Activated CD4-positive, alpha-beta T cell treated with anti-CD3 and anti-CD28 coated beads, Interleukin-2, amount 10 ng/mL, durations not matched to agents 7 days and 5 days (primary cell): Measurements from ENCODE around the gene FOXJ3. TPM values are rescaled to one million over a fixed set of nuclear protein-coding genes. Genes with fewer than 3 reads are reported as not detected.

Source experiments
- CTCF ChIA-PET: fragments of 350-600 bp; sonication (Branson Sonifier 250); formaldehyde crosslinking; loops from one replicate; lab custom pipeline; 2021; ENCODE audit warnings: antibody characterized with exemption; lab: Charles Lee
- POLR2A ChIA-PET: fragments of 350-600 bp; sonication (Branson Sonifier 250); formaldehyde crosslinking; loops from one replicate; lab custom pipeline; 2021; ENCODE audit warnings: antibody characterized with exemption; lab: Charles Lee
- DNase-seq: peaks from one replicate; pipeline ENCODE4 v3.0.0-alpha.2; 2020
- H3K27ac Mint-ChIP-seq: one replicate; pipeline ENCODE4 v1.8.0; 2021; ENCODE audit warnings: mild to moderate bottlenecking, moderate library complexity, mixed read lengths
- H3K27me3 Mint-ChIP-seq: one replicate; pipeline ENCODE4 v1.8.0; 2021; ENCODE audit warnings: mixed read lengths
- H3K36me3 Mint-ChIP-seq: one replicate; pipeline ENCODE4 v1.8.0; 2021; ENCODE audit warnings: low read depth, mixed read lengths
- H3K4me1 Mint-ChIP-seq: one replicate; pipeline ENCODE4 v1.8.0; 2021; ENCODE audit warnings: mixed read lengths
- H3K4me3 Mint-ChIP-seq: one replicate; pipeline ENCODE4 v1.8.0; 2021; ENCODE audit warnings: mild to moderate bottlenecking, moderate library complexity, mixed read lengths
- H3K9me3 Mint-ChIP-seq: one replicate; pipeline ENCODE4 v1.8.0; 2021; ENCODE audit warnings: mixed read lengths
- total RNA-seq, 2 experiments: library from RNA; stranded (reverse); gene quantifications; one replicate each; pipeline ENCODE4 v1.2.3, GENCODE V29; 2021

The FOXJ3 gene
- total RNA-seq, 2 experiments from 2014 or later: 46.5 to 56.0 TPM

DNA sequence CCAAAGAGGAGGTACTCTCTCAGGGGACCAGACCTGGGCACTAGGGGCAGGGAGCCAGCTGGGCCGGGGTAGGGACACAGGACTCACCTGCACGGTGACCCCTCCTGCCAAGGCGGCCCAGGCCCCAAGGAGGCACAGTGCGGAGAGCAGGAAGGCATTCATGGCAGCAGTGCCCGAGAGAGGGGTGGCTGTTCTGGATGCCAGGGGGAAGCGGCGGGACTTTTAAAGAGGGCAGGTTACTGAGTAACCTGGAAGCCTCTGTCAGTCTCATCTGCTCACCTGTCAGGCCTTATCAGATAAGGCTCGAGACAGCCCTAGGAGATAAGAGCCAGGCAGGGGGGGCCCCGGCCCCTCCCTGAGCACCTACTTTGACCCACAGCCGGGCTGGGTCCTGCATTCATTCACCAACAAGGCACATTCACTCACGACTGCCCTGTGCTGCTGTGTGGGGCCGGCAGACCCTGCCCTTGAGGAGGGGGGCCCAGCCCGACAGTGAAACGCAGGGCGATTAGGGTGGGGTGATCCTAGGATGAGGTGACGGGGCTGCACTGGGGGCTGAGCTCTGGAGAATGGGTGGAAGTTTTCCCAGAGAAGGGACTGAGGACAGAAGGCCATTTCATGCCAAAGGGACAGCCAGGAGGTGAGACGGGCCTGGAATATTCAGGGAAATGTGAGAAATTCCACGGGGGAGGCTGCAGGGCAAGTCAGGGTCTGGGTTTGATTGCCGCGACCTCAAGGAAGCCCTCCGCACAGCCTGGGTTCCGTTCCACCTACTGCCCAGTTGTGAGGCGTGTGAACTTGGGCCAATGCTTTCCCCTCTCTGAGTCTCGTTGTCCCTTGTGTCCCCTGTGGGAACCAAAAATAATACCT is 170.2 kb downstream of the FOXJ3 start, which contains the start of gene GUCA2A:
Gene GUCA2A (minus strand): TSS at position 195 of the 870 bp plus-strand sequence. CDS start 33 bp downstream, at position 162.
- Mint-ChIP-seq H3K27ac (no peak within 1 kb of the TSS), H3K4me3 (no peak within 1 kb of the TSS), H3K27me3 (peaks cover 13% of the 10 kb centered on the region), H3K4me1 (no peaks in the 10 kb centered on the region), H3K9me3 (peaks cover 14% of the 10 kb centered on the region), H3K36me3 (peaks cover 6% of the 10 kb centered on the region)
- ChIA-PET POLR2A (no interaction called here), CTCF (interaction anchor here (0.6 to 1.9 kb wide), 2 partner anchors 9 to 16 kb away, joined by 3 to 6 read pairs; no protein-coding TSS in a partner anchor)
- DNase-seq: no peak

DNA sequence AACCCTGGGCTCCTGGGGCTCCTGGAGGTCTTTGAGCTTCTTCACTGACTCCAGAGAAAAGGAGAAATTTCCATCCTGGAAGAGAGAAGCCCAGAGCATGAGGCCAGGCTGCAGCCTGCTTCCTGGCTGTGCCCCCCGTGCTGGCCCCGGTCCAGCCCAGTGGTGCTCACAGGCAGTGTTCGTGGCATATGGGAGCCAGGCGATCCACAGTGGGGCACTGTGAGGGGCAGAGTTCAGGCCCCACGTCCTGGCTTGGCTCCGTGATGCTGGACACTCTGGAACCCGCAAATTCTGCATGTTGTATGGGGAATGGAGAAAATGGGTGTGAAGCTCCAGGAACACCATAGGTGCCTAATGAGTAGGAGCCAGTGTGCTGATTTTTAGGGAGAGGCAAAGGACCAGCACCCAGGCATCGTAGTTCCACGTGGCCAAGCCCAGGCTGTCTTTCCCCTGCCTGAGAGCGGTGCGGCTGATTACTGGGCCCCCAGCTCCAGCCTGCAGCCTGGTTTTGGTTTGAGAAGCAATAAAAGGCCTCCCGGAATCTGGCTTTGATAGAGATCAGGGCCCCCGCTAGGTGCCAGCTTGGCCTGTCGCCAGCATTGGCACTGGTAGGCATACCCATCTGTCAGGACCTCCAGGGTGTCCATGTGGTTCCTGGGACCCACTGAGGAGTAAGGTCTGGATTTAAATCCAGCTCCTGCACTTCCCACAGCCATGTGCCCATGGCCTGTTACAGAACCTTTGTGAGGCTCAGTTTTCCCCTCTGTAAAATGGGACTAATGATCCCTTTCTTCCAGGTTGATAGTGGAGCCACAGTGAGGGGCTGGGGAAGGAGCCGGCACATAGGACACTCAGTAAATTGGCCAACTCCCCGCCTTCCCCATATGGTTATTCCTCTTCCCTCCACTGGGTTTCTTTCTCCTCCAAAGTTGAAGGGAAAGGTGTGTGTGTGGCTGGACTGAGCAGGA is 171.2 kb downstream of the FOXJ3 start:
- Mint-ChIP-seq H3K4me1 (no peaks in the 10 kb centered on the region), H3K36me3 (peaks cover 6% of the 10 kb centered on the region), H3K27me3 (peaks cover 20% of the 10 kb centered on the region), H3K4me3 (no peak overlapping the region), H3K9me3 (peaks cover 14% of the 10 kb centered on the region), H3K27ac (no peak overlapping the region)
- ChIA-PET POLR2A (interaction anchor here (0.5 kb wide), 1 partner anchor 211 kb away, joined by 3 read pairs; no protein-coding TSS in a partner anchor), CTCF (interaction anchor here (0.6 to 1.9 kb wide), 3 partner anchors 9 to 681 kb away, joined by 3 to 6 read pairs (median 3); no protein-coding TSS in a partner anchor)
- no peak for DNase-seq

DNA sequence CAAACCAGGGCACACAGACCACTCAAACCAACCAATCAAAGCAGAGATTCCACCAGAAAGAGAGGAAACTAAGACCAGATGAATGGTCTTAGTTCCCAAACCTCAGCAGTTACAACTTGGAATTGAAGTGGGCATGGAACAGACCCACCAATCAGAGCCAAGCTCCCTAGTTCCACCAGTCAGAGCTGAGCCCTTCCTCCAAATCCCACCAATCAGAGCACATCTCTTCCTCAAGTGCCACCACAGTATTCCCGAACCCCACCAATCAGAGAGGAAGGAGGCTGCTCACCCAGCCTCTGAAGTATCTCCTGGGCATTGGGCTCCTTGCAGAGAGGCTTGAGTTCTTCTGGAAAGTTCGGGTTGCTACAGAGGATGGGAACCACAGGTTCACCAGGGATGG is 171.9 kb downstream of the FOXJ3 start:
- H3K9me3 Mint-ChIP-seq: peaks cover 14% of the 10 kb centered on the region
- CTCF ChIA-PET: no interaction called here

DNA sequence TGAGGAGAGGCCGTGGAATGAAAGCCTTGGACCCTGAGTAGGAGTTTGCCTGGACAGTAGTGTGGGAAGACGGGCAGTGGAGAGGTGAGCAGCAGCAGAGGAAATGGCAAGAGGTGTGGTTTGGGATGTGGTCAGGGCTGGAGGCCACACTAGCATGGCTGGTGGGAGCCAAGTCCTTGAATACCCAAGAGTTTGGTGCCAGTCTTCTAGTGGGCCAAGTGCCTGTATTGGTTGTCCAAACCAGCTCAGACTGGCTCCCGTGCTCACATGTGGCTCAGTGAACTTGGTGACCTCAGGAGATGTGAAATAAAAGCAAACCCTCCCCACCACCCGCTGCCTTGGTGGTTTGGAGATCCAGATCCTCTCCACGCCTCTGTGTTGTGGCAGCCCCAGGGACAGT is 172.9 kb downstream of the FOXJ3 start:
- Mint-ChIP-seq H3K4me1 (peaks cover 7% of the 10 kb centered on the region), H3K9me3 (peaks cover 14% of the 10 kb centered on the region), H3K27ac (no peak overlapping the region), H3K4me3 (no peak overlapping the region), H3K27me3 (peaks cover 20% of the 10 kb centered on the region), H3K36me3 (peaks cover 6% of the 10 kb centered on the region)
- POLR2A ChIA-PET: no interaction called here
- CTCF ChIA-PET: interaction anchor here (1.1 kb wide), 1 partner anchor 10 kb away, joined by 3 read pairs; no protein-coding TSS in a partner anchor
- DNase-seq: no peak

More for the DNA sequence above, 171.9 kb downstream of the FOXJ3 start:
- peaks cover 6% of the 10 kb centered on the region for H3K36me3 Mint-ChIP-seq
- H3K27ac Mint-ChIP-seq: no peak overlapping the region
- POLR2A ChIA-PET: no interaction called here
- no peaks in the 10 kb centered on the region for H3K4me1 Mint-ChIP-seq
- DNase-seq: no peak
- H3K27me3 Mint-ChIP-seq: peaks cover 20% of the 10 kb centered on the region
- H3K4me3 Mint-ChIP-seq: no peak overlapping the region

DNA sequence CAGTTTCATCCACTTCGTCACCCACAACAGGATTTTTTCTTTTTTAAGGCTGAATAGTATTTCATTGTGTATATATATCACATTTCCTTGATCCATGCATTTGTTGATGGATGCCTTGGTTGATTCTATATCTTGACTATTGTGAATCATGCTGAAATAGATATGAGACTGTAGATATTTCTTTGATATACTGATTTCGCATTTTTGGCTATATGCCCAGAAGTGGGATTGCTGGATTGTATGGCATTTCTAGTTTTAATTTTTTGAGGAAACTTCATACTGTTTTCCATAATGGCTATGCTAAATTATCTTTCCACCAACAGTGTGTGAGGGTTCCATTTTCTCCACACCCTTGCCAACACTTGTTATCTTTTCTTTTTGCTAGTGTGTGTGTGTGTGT is 176.8 kb downstream of the FOXJ3 start:
- DNase-seq: no peak
- no peak overlapping the region for H3K27ac Mint-ChIP-seq
- H3K4me1 Mint-ChIP-seq: peaks cover 7% of the 10 kb centered on the region
- H3K9me3 Mint-ChIP-seq: peaks cover 11% of the 10 kb centered on the region
- peaks cover 20% of the 10 kb centered on the region for H3K27me3 Mint-ChIP-seq
- H3K4me3 Mint-ChIP-seq: no peak overlapping the region
- CTCF ChIA-PET: interaction anchor here (1.2 to 1.4 kb wide), 2 partner anchors 15 to 41 kb away, joined by 3 to 5 read pairs; no protein-coding TSS in a partner anchor
- POLR2A ChIA-PET: no interaction called here
- peaks cover 6% of the 10 kb centered on the region for H3K36me3 Mint-ChIP-seq

DNA sequence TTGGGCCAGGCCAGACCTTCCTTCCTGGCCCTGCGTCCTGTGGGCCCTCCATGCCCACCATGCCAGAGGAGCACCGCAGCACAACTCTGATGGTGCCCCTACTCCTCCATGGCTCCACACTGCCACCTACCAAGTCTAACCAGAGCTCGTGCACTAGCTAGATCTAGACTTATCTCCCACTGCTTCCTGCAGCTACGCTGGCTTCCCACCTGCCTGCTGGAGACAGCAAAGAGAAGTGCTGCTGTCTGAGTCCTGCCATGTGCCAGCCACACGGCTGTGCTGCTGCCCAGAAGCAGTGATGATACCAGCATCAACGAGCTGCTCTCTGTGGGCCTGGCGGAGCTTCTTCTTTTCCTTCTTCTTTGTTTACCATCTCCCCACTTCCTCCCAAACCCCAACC is 177.4 kb downstream of the FOXJ3 start:
- Mint-ChIP-seq H3K27me3 (peaks cover 20% of the 10 kb centered on the region), H3K4me1 (peaks cover 7% of the 10 kb centered on the region), H3K27ac (no peak overlapping the region), H3K36me3 (peaks cover 6% of the 10 kb centered on the region), H3K4me3 (no peak overlapping the region), H3K9me3 (peaks cover 11% of the 10 kb centered on the region)
- POLR2A ChIA-PET: interaction anchor here (0.6 kb wide), 1 partner anchor 374 kb away, joined by 3 read pairs; no protein-coding TSS in a partner anchor
- CTCF ChIA-PET: interaction anchor here (1.2 kb wide), 1 partner anchor 41 kb away, joined by 3 read pairs; no protein-coding TSS in a partner anchor
- peak; percentile 21 for DNase-seq

DNA sequence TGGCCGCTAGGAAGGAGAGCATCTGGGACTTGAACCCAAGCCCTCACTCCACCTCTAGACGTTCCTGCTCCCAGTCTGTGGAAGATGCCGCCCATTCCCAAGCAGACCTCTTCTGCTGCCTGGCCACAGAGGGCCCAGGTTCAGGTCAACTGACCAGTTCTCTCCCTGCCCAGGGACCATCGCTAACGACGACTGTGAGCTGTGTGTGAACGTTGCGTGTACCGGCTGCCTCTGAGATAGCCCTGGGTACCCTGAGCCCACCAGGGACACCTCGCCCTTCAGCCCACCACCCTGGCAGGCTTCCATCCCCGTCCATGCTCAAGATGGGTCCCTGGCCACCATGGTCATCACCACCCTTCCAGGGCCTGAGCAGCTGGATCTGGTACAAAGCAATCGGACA is 179.7 kb downstream of the FOXJ3 start:
- CTCF ChIA-PET: interaction anchor here (2.4 kb wide), 1 partner anchor 18 kb away, joined by 12 read pairs; no protein-coding TSS in a partner anchor
- Mint-ChIP-seq H3K36me3 (no peaks in the 10 kb centered on the region), H3K4me1 (peaks cover 7% of the 10 kb centered on the region), H3K9me3 (peaks cover under 1% of the 10 kb centered on the region), H3K27ac (no peak overlapping the region), H3K4me3 (no peak overlapping the region), H3K27me3 (peaks cover 10% of the 10 kb centered on the region)
- DNase-seq: no peak
- POLR2A ChIA-PET: no interaction called here

DNA sequence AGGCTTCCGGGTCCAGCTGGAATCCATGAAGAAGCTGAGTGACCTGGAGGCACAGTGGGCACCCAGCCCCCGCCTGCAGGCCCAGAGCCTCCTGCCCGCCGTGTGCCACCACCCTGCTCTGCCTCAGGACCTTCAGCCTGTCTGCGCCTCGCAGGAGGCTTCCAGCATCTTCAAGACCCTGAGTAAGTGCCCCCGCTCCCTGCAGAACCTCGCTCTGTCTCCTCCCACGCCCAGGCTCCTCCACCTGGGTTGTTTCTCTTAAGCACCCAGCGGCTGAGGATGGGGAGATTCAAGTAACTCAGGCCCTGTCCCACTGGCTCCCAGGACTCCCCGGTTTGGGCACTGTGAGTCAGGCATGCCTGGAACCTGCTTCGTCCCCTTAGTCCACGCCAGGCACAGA is 180.3 kb downstream of the FOXJ3 start:
- Mint-ChIP-seq H3K27me3 (peaks cover 13% of the 10 kb centered on the region), H3K9me3 (no peaks in the 10 kb centered on the region), H3K4me1 (peaks cover 7% of the 10 kb centered on the region), H3K27ac (no peak overlapping the region), H3K36me3 (no peaks in the 10 kb centered on the region), H3K4me3 (no peak overlapping the region)
- CTCF ChIA-PET: interaction anchor here (2.4 kb wide), 1 partner anchor 19 kb away, joined by 12 read pairs; no protein-coding TSS in a partner anchor
- no peak for DNase-seq
- POLR2A ChIA-PET: no interaction called here

DNA sequence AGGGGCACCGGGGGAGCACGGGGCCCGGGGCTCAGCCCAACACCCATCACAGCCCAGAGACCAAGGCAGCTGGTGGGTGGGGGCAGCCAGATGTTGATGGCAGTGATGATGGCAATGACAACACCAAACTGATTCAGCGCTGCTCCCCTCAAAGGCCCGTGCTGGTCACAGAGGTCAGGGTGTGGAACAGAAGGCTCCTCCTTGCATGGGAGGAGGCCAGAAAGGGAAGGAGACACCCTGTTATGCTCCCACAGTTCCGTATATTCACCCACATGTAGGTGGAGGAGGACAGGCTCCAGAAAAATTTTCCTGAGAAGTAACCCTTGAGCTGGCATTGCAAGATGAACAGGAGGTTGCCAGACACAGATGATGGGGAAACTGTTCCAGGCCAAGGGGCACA is 181.4 kb downstream of the FOXJ3 start:
- H3K9me3 Mint-ChIP-seq: no peaks in the 10 kb centered on the region
- POLR2A ChIA-PET: no interaction called here
- no peak for DNase-seq
- H3K4me1 Mint-ChIP-seq: peaks cover 7% of the 10 kb centered on the region
- no peaks in the 10 kb centered on the region for H3K36me3 Mint-ChIP-seq
- H3K27me3 Mint-ChIP-seq: peaks cover 7% of the 10 kb centered on the region
- no peak overlapping the region for H3K27ac Mint-ChIP-seq
- H3K4me3 Mint-ChIP-seq: no peak overlapping the region
- CTCF ChIA-PET: no interaction called here

DNA sequence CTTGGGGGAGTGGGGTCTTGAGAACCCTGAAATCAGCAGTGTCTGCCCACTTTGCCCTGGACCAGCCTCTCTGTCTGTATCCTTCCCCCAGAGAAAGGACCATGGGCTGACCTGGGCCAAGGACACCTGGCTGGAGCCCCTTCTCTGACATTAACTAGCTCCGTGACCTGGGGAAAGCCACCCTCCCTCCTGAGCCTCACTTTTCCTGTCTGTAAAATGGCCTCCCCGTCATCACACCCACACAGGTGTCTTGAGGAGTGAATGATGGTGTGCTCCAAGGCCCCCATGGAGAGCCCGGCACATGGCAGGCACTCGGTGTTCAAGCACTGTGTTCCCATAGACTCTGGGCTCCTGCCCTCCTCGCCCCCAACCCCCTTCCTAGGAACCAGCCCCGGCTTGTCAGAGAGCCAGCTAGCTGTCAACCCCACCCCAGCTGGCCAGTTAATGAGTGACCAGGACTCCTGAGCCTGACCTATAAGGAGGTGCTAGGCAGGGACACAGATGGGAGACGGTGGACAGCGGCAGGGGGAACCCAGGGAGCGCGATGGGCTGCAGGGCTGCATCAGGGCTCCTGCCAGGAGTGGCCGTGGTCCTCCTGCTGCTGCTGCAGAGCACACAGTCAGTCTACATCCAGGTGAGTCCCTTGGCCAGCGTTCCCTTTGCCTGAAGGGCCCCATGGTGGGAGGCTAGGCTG is 182.0 kb downstream of the FOXJ3 start, which contains the start of gene GUCA2B:
Gene GUCA2B (plus strand): TSS at position 504 of the 694 bp plus-strand sequence. CDS start 41 bp downstream, at position 545.
- H3K27me3 Mint-ChIP-seq: peaks cover 7% of the 10 kb centered on the region
- H3K4me3 Mint-ChIP-seq: no peak within 1 kb of the TSS
- no peaks in the 10 kb centered on the region for H3K9me3 Mint-ChIP-seq
- ChIA-PET POLR2A (no interaction called here), CTCF (interaction anchor here (1.3 kb wide), 1 partner anchor 661 kb away, joined by 3 read pairs; no protein-coding TSS in a partner anchor)
- H3K36me3 Mint-ChIP-seq: no peaks in the 10 kb centered on the region
- DNase-seq: no peak
- no peak within 1 kb of the TSS for H3K27ac Mint-ChIP-seq
- peaks cover 7% of the 10 kb centered on the region for H3K4me1 Mint-ChIP-seq

DNA sequence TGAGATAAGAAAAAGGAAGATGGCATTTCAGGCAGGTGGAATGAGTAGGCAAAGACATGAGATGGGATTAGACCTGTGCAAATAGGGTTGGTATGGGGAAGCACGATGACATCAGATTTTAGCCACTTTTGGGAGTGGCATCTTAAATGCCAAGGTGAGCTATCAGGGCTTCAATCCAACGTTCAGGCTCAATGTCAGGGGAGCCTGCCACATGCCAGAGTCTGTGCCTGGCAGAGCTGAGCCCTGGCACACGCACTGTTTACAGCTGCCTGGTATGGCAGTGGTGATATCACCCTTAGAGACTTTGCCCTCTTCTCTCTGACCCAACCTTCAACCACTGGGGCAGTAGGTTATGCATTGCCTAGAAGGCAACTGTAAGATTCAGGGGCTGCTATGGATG is 182.9 kb downstream of the FOXJ3 start:
- H3K27me3 Mint-ChIP-seq: peaks cover 7% of the 10 kb centered on the region
- H3K9me3 Mint-ChIP-seq: no peaks in the 10 kb centered on the region
- ChIA-PET CTCF (interaction anchor here (0.8 to 1.3 kb wide), 2 partner anchors 12 to 660 kb away, joined by 3 to 4 read pairs; no protein-coding TSS in a partner anchor), POLR2A (no interaction called here)
- DNase-seq: no peak
- no peak overlapping the region for H3K27ac Mint-ChIP-seq
- H3K4me3 Mint-ChIP-seq: no peak overlapping the region
- H3K4me1 Mint-ChIP-seq: no peaks in the 10 kb centered on the region
- no peaks in the 10 kb centered on the region for H3K36me3 Mint-ChIP-seq
